ENCODE data around the gene JPT2.

JPT2 gene

DNA sequence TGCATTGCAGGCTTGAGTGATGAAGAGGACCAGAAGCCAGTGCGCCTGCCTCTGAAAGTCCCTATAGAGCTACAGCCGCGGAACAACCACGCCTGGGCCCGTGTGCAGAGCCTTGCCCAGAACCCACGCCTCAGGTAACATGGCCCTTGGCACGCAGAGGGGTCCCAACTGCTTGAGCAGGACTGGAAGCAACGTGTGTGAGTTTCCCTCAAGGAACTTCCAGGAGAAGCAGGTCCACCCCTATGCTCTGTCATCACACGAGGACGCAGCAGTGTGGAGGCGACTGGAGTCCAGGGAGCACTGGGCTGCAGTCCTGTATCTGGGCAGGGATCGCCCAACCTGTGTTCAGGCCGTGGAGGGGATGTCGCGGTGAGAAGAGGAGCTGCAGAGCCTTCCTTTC lies 25.1 kb upstream of the JPT2 start:
- DNase-seq: no peak

DNA sequence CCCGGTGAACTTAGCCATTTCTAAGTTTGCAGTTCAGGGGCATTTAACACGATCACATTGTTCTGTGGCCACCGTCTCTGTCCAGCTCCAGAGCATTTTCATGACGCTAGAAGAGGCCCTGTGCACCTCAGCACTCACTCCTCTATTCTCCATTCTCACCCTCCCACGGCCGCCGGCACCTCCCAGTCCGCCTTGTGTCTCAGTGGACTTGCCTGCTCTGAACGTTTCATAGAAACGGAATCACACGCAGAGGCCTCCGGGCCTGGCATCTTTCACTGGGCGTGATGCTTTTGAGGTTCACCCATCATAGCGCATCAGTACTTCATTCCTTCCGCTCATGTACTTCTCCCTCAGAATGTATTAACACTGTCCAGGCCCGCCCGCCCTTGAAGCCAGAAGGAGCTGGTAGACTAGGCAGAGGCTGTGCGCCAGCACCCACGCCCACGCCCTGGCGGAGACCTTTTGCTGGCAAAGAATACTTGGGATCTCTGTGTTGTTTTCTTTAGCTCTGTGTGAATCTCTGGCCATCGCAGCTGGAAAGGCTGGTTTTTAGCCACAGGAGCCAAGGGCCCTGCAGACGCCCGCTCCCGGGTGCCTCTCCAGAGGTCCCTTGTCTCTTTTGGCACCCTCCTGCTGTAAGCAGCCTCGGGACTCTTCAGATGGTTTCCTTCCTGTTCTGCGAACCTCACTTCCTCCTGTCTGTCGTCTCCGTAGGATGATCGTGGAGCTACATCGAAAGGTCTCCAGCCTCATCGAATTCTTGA lies 23.4 kb upstream of the JPT2 start:
- no peak for DNase-seq

- no peak for DNase-seq
These were observed 22.7 kb upstream of the JPT2 start for GRCh38 chr16:1655269-1655807.

DNA sequence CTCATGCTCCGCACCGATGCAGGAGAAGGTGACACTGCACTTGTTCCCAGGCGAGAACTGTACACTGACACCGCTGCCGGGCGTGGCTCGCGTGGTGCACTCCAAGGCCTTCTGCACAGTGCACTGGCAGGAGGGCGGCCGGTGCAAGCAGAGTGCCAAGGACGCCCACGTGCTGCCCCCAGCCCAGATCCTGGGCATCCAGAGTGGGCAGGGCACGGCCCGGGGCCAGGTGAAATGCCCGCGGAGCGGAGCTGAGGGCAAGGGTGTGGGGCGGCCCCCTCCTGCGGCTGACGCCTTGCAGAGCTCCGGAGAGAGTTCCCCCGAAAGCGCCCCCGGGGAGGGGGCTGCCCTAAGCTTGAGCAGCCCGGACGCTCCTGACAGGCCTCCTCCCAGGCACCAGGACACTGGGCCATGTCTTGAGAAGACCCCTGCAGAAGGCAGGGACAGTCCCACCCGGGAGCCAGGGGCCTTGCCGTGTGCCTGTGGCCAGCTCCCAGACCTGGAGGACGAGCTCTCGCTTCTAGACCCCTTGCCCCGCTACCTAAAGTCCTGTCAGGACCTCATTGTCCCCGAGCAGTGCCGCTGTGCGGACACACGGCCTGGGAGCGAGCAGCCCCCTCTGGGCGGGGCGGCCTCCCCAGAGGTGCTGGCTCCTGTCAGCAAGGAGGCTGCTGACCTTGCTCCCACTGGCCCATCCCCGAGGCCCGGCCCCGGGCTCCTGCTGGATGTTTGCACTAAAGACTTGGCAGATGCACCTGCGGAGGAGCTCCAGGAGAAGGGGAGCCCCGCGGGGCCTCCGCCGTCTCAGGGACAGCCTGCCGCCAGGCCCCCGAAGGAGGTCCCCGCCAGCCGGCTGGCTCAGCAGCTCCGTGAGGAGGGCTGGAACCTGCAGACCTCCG lies 21.9 kb upstream of the JPT2 start:
- no peak for DNase-seq

DNA sequence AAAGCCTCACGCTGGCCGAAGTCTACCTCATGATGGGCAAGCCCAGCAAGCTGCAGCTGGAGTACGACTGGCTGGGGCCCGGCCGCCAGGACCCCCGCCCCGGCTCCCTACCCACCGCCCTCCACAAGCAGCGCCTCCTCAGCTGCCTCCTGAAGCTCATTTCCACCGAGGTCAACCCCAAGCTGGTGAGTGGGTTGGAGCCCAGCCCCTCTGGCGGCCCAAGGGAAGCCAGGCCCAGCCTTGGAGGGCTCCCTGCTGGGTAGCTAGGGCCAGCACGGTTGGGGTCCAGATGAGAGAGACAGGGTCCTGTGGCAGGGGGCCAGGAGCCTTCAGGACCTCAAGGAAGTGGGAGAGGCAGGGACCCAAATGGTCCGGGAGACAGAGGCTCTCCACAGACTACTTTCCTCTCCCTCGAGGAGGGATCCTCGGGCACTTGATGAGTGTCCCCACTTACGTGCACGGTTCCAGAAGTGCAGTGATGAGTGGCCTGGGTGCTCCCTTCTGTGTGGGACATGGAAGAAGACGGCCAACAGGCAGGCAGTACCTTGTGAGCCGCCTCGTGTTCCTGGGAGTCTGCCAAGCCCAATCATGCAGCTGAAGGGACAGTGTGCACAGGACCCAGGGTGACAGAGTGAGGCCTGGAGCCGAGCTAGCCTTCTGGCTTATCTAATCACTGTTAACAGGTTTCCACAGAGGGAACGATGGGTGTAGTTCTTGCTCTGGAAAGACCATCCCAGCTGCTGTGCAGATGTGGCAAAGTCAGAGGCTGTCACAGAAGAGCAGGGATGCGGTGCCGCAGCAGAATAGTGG lies 21.1 kb upstream of the JPT2 start:
- no peak for DNase-seq

- DNase-seq: no peak
These were observed 20.2 kb upstream of the JPT2 start for GRCh38 chr16:1657841-1658240.

- peak; percentile 28 for DNase-seq
These were observed 19.0 kb upstream of the JPT2 start for GRCh38 chr16:1659031-1659430.

DNA sequence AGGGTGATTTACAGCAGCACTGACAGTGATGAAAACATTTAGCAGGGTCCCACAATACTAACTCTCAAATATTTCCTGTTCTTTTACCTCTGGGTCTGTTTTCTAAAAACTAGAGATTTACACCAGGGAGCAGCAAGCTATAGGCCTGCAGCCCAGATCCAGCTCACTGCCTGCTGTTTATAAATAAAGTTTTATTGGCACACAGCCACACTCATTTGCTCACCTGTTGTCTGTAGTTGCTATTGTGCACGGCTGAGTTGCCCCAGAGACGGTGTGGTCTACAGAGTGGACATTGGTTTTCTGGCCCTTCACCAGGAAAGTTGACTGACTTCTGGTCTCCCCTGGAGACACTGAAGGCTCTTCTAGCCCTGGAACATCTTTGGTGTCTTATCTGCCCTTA lies 16.3 kb upstream of the JPT2 start:
- no peak for DNase-seq

DNA sequence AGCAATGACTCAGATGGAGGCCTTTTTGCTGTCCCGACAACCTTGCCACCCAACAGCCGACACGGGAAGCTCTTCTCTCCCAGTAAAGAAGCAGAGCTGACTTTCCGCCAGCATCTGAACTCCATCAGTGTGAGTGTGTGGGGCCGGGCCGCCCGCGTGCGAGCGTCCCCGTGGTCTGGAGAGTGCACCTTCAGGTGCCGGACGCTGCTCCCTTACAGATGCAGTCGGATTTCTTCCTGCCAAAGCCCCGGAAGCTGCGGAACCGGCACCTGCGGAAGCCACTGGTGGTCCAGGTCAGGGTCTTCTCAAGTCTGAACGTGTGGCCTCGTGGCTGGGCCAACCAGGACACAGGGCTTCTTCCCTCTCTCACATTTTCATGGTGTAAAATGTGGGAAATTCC lies 15.5 kb upstream of the JPT2 start:
- DNase-seq: no peak

DNA sequence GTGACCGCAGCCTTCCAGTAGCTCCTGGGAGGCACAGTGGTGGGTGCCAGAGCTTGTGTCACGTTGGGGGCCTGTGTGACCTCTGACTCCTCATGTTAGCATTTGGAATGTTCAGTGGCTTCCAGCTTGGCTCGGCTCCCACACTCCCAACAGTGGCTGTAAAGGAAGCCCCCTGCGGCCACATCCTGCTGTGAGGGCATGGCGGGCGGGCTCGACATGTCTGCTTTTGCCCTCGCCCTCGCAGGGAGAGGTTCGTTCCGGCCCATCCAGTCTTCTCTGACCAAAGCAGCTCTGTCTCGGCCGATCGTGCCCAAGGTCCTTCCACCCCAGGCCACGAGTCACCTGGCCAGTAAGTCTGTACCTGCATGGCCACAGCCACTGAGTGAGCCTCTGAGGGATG lies 12.2 kb upstream of the JPT2 start:
- no peak for DNase-seq

DNA sequence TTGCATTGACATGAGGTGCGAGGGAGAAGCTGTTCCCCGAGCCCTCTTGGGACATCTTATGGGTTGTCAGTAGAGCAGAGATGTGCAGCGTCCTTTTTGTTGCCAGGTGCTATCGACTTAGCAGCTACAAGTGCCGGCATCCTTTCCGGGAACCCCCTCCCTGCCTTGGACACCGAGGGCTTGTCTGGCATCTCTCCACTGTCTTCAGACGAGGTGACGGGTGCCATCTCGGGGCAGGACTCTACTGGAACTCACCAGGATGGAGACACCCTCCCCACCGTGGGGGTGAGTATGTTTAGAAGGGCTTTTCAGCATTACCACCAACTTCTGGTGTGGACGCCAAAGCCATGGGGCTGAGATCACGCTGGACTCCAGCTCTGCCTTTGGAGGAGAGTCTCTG lies 11.8 kb upstream of the JPT2 start:
- DNase-seq: no peak

DNA sequence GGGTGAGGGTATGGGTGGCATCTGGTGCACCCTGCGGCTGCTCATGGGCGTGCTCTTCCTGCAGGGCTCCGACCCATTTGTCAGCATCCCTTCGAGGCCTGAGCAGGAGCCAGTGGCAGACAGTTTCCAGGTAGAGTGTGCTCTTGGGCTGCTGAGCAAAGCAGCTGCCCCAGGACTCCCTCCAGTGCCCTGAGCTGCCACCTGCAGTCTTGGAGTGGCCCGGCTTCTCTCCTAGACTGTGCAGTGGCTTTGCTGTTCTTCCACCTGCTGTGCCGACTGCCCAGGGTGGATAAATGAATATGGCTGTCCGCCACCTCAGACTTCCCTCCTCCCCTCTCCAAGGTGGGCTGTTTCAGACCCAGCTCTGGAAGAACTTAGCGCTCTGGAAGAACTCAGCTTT lies 10.8 kb upstream of the JPT2 start:
- DNase-seq: no peak

- DNase-seq: no peak
These were observed 10.2 kb upstream of the JPT2 start for GRCh38 chr16:1667916-1668315.

DNA sequence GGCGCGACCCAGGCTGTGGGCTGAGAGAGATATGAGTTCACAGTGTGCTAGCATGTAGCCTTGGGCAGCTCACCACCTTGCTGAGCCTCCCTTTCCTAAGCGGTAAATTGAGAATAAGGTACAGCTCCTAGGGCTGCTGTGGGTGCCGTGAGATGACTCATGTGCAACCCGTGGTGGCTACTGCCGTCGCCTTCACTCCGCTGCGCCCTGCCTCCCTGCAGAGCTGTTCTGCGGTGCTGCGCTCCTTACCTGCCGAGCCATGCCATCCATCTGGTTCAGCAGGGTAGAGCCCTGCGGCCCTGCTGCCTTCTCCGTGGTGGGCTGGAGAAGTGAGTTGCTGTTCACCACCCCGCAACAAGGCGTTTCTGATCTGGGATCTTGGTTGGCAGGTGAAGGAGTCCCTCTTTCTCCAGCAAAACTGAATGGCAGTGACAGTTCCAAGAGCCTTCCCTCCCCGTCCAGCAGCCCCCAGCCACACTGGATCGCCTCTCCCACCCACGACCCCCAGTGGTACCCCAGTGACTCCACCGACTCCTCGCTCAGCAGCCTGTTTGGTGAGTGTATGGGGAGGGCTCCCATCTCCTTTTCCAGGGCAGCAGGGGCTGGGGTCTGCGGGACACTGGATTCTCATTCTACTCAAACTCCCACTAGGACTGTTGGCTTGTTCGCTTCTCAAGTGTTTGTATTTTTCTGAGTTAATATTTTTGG lies 9.3 kb upstream of the JPT2 start:
- DNase-seq: no peak

DNA sequence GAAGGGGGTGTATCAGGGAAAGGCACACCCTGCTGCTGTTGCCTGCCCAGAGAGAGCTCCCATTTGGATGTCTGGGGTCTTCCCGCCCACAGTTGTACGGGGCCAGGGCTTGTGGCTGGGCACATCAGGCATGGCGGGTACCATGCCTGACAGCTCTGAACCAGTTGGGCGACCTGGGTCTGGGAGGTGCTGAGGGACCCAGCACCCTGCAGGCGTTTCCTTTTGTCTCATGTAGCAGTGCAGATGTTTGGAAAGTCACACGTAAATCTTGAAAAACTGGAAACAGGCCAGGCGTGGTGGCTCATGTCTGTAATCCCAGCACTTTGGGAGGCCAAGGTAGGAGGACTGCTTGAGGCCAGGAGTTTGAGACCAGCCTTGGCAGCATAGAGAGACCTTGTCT lies 8.4 kb upstream of the JPT2 start:
- DNase-seq: no peak

- no peak for DNase-seq
These were observed 7.7 kb upstream of the JPT2 start for GRCh38 chr16:1670371-1670770.

- no peak for DNase-seq
These were observed 7.2 kb upstream of the JPT2 start for GRCh38 chr16:1670866-1671265.

DNA sequence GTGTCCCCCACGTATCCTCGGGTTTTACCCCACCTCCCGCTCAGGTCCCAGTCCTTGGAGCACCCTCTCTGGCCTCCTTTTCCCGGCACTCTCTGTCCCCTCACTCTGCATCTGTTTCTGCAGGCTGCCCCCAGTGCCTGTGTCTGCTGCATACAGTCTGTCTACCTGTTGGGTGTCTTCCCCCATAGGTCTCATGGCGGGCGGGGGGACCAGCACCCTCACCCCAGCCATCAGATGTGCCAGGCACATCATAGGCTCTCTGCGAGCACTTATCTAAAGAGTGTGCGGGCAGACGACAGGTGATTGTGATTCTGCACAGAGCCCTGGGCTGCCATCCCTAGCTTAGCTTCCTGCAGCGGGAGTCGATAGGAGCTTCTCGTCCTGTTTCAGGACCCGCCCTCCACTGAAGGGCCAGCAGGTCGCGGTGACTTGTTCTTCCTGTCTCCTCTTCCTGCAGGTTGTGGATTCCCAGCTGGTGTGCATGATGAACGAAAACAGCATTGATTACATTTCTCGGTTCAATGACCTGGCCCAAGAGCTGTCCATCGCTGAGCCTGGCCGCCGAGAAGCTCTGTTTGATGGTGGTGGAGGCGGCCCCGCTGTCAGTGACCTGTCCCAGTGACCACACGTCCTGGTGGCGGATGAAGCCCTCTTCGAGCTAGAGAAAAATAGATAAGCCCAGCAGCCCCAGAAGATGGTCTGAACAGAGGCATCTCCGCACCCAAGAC lies 4.5 kb upstream of the JPT2 start:
- DNase-seq: no peak

DNA sequence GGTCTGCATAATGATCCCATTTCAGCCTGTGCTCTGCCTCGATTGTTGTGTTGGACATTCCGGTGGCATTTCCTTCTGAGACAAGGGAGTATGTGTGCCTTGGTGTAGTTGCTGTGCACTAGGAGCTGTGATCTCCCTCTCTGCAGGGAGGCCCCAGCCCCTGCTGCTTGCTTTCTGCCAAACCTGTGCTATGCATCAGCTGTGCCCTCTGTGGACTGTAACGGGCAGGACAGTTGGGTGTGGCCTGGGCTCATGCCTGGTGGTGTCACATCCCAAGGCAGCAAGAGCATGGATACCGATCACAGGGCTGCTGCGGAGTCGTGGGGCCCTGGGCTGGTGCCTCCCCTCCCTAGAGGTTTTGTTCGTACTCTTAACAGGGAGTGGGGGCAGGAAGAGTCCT lies 3.8 kb upstream of the JPT2 start:
- DNase-seq: no peak

DNA sequence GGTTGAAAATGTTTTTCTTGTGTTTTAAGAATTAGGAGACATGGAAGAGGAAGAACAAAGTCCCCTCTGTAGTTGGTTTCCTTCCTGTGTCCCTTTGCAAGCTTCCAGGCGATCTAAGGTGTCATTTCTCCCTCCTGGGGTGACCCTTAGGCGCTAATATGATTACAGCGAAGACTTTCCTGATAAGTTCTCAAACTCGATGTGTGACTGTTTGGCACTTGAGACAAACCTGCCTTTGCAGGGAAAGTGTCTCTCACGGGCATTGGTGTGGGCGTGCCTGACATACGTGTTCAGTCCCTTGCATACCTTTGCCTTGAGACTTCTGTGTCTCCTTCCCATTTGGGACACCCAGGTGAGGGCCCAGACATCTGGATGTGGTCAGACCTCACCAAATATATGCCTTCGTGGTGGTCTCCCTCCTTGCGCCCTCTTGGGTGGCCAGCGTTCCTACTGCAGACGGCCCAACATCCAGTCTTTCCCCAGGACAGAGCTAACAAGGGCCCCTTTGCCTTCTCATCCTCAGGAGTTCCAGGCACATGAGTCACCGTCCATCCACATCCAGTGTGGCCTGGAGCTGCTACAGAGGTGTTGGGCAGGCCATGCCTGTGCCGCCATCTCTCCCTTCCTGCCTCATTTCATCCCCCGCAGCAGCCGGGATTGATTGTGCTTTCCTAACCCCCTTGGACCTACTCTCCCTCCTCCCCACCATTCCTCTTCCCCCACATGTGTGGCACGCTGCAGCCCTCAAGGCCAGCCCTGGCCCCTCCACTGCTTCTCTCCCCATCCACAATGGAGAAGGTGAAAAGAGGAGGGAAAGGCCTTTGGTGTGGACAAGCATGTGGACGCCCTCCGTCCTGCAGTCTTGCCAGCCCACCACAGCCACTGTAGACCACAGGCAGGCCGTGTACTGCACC lies 3.1 kb upstream of the JPT2 start:
- no peak for DNase-seq

- DNase-seq: no peak
These were observed 1.4 kb upstream of the JPT2 start for GRCh38 chr16:1676661-1677060.

Measured in activated CD4-positive, alpha-beta T cell treated with anti-CD3 and anti-CD28 coated beads, Interleukin-10, Interleukin-2, amounts not matched to agents 100 ng/mL and 50 ng/mL, durations not matched to agents 16 hours and 8 hours (primary cell).